Kidney (tissue), 14 donors: ENCODE data around the gene CT47A1. TPM values are rescaled to one million over a fixed set of nuclear protein-coding genes. Genes with fewer than 3 reads are reported as not detected.
"Not testable (repeated sequence)": the region's sequence is repeated elsewhere in the genome, so short reads cannot be mapped to it uniquely, and the experiment has no call there.

Experiments used
- DNase-seq, 5 donors: peaks; one replicate each; pipeline ENCODE4 v3.0.0-alpha.2; 2013 to 2020
- FAIRE-seq: peaks from 2 replicates; lab custom pipeline; 2012; peaks lifted over from hg19 to GRCh38; lab: Jason Lieb, UNC
- H3K27ac ChIP-seq, 2 donors: one replicate each; pipeline ENCODE4 v1.7.0; 2013; ENCODE audit warnings: low read depth in 2 of 2, low read length in 2 of 2, inconsistent platforms in 1 of 2
- H3K27me3 ChIP-seq: one replicate; pipeline ENCODE4 v1.7.1; 2013; ENCODE audit warnings: low read length, inconsistent platforms; ENCODE audit not compliant: control insufficient read depth, insufficient read depth
- H3K36me3 ChIP-seq, 3 donors: one replicate each; pipeline versions ENCODE4 v1.7.0 to v1.7.1; 2013; ENCODE audit warnings: low read length in 3 of 3, control low read depth in 1 of 3, inconsistent platforms in 1 of 3; ENCODE audit not compliant: insufficient read depth in 3 of 3, control insufficient read depth in 2 of 3
- H3K4me1 ChIP-seq, 3 donors: one replicate each; pipeline versions ENCODE4 v1.7.0 to v1.7.1; 2013; ENCODE audit warnings: low read length in 3 of 3, inconsistent platforms in 1 of 3, low read depth in 1 of 3; ENCODE audit not compliant: control insufficient read depth in 2 of 3, insufficient read depth in 2 of 3
- H3K4me3 ChIP-seq, 3 donors: one replicate each; pipeline versions ENCODE4 v1.7.0 to v1.8.1; 2013; ENCODE audit warnings: low read length in 3 of 3, control low read depth in 1 of 3, inconsistent platforms in 1 of 3
- H3K9ac ChIP-seq, 3 donors: one replicate each; pipeline versions ENCODE4 v1.7.0 to v1.7.1; 2013; ENCODE audit warnings: low read length in 3 of 3, control low read depth in 1 of 3, inconsistent platforms in 1 of 3
- H3K9me3 ChIP-seq, 3 donors: one replicate each; pipeline versions ENCODE4 v1.7.0 to v1.7.1; 2013; ENCODE audit warnings: low read length in 3 of 3, control low read depth in 1 of 3, inconsistent platforms in 1 of 3; ENCODE audit not compliant: control insufficient read depth in 2 of 3, insufficient read depth in 1 of 3
- CTCF ChIP-seq: IDR thresholded peaks from 3 replicates; pipeline ENCODE4 v1.5.1; 2012; ENCODE audit warnings: mild to moderate bottlenecking, moderate library complexity, borderline replicate concordance; ENCODE audit not compliant: insufficient read depth; ENCODE audit errors: extremely low read depth
- intact Hi-C: fragments of 100-400 bp; cut with DNase I; formaldehyde crosslinking; loops from one replicate; pipeline ENCODE4 v1.11.1; 2022
- polyA plus RNA-seq: library from polyadenylated mRNA; stranded (reverse); fragments of 350-450 nt; fragmentation: Illumina TruSeq; extraction: RNeasy Lipid Tissue Mini Kit (QIAGEN cat#74804); gene quantifications from one replicate; pipeline ENCODE4 v1.2.3, GENCODE V29; 2014; ENCODE audit warnings: low read depth, low replicate concordance; ENCODE audit not compliant: insufficient read depth
- total RNA-seq: library from RNA; stranded (reverse); fragmentation: NEBNext Ultra II Directional; extraction: Animal tissue kit (Norgen Biotek cat#: 25700); gene quantifications from one replicate; pipeline ENCODE4 v1.2.1, GENCODE V29; 2021
- donor health status: control.
- donor health status: control.
- donor health status: control.
- donor health status: control.
- donor health status: control.
- donor health status: DM: yes; HTN: yes; CAD: no.
- donor health status: Normal renal cell carcinoma (clear cell type).

CT47A1 gene
- total and polyA plus RNA-seq, 2 donors from 2014 or later = not detected

GRCh38 chrX:121009764-121010163 lies 24.2 kb upstream of the CT47A1 start:
- Histone ChIP-seq H3K27me3 (no peaks in the 10 kb centered on the region), H3K9me3 (no peaks in the 10 kb centered on the region), H3K9ac (no peak overlapping the region), H3K27ac (no peak overlapping the region), H3K36me3 (no peaks in the 10 kb centered on the region), H3K4me3 (no peak overlapping the region), H3K4me1 (no peaks in the 10 kb centered on the region)
- DNase-seq = no peak
- TF ChIP-seq CTCF = no peak
- no peak for FAIRE-seq
- intact Hi-C loops = no loop called here

DNA sequence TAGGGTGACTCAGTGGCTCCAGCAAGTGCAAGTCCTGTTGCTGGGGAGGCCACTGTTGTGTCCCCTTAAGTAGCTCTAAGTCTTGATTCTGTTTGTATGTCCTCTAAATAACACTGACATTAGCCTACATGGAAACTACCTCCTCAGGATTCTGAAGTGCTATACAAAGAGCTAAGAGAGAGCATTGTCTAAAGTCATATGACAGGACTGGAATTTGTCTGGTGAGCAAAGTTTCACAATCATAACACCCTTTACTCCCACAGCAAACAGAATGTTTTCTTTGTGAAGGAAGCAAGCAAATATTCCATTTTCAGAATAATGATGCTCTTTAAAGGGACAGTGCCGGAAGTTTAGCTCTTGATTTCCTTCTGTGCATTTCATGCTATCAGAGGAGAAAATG lies 23.4 kb upstream of the CT47A1 start:
- H3K27ac ChIP-seq = no peak overlapping the region
- no peak overlapping the region for H3K9ac ChIP-seq
- FAIRE-seq = no peak
- H3K4me1 ChIP-seq = no peaks in the 10 kb centered on the region
- no peak overlapping the region for H3K4me3 ChIP-seq
- H3K36me3 ChIP-seq = no peaks in the 10 kb centered on the region
- H3K27me3 ChIP-seq = no peaks in the 10 kb centered on the region
- intact Hi-C loops = no loop called here
- no peak for DNase-seq
- TF ChIP-seq CTCF = no peak
- no peaks in the 10 kb centered on the region for H3K9me3 ChIP-seq

- Histone ChIP-seq H3K27me3 (no peaks in the 10 kb centered on the region), H3K9me3 (no peaks in the 10 kb centered on the region), H3K36me3 (no peaks in the 10 kb centered on the region), H3K4me3 (no peak overlapping the region), H3K9ac (no peak overlapping the region), H3K4me1 (no peaks in the 10 kb centered on the region), H3K27ac (no peak overlapping the region)
- no peak for DNase-seq
- TF ChIP-seq CTCF = no peak
- intact Hi-C loops = no loop called here
- peak; percentile 66 for FAIRE-seq
These were observed 15.0 kb upstream of the CT47A1 start for GRCh38 chrX:121000589-121000988.

GRCh38 chrX:120999413-120999812 lies 13.9 kb upstream of the CT47A1 start:
- Histone ChIP-seq H3K27ac (no peak overlapping the region), H3K4me1 (no peaks in the 10 kb centered on the region), H3K27me3 (no peaks in the 10 kb centered on the region), H3K9me3 (no peaks in the 10 kb centered on the region), H3K36me3 (no peaks in the 10 kb centered on the region), H3K9ac (no peak overlapping the region), H3K4me3 (no peak overlapping the region)
- no peak for TF ChIP-seq CTCF
- no peak for DNase-seq
- intact Hi-C loops = no loop called here
- peak; percentile 29 for FAIRE-seq

- H3K9ac ChIP-seq, H3K27me3 ChIP-seq, H3K36me3 ChIP-seq, H3K9me3 ChIP-seq, H3K4me3 ChIP-seq, DNase-seq, intact Hi-C loops, H3K4me1 ChIP-seq, FAIRE-seq, H3K27ac ChIP-seq: not testable (repeated sequence)
These were observed 29.1 kb downstream of the CT47A1 start, which contains the start of gene CT47A7 for GRCh38 chrX:120956500-120956899. Gene CT47A7, minus strand, starts transcription at chrX:120956600. Its CDS starts 255 bp downstream, at chrX:120956345.
